PC-9 (cell line): Measurements from ENCODE around the gene WSCD1. TPM values are rescaled to one million over a fixed set of nuclear protein-coding genes. Genes with fewer than 3 reads are reported as not detected.

ENCODE experiments used
- BruUV-seq: library from RNA; stranded (reverse); fragments of 400-500 nt; replicated peaks from 2 replicates; lab custom pipeline; 2021; lab: Mats Ljungman, UMichigan
- CTCF ChIA-PET: fragments of 300-600 bp; sonication (Branson Sonifier 250); formaldehyde crosslinking; loops from one replicate; lab custom pipeline; 2022; ENCODE audit warnings: antibody characterized with exemption; lab: Charles Lee
- POLR2A ChIA-PET: fragments of 300-600 bp; sonication (Branson Sonifier 250); formaldehyde crosslinking; loops from one replicate; lab custom pipeline; 2022; ENCODE audit warnings: antibody characterized with exemption; ENCODE audit not compliant: unreplicated experiment; lab: Charles Lee
- DNase-seq, 2 experiments: peaks; one replicate each; pipeline versions ENCODE4 v3.0.0 to v3.0.0-alpha.2; 2015 to 2022; ENCODE audit warnings: mixed read lengths in 1 of 2
- H2AFZ ChIP-seq: fragments of 200-600 bp; sonication (generic); 2 replicates; pipeline ENCODE4 v1.8.1; 2017; ENCODE audit warnings: antibody characterized with exemption
- H3F3A ChIP-seq: fragments of 200-600 bp; sonication (generic); 2 replicates; pipeline ENCODE4 v1.8.1; 2017; ENCODE audit warnings: antibody characterized with exemption, mild to moderate bottlenecking, low read depth; ENCODE audit not compliant: insufficient read depth
- H3K27ac ChIP-seq: fragments of 200-600 bp; sonication (generic); 2 replicates; pipeline ENCODE4 v1.6.1; 2016; ENCODE audit warnings: mixed run types
- H3K27me3 ChIP-seq: fragments of 200-600 bp; sonication (generic); 2 replicates; pipeline ENCODE4 v1.6.1; 2016; ENCODE audit warnings: low read depth, mixed run types; ENCODE audit not compliant: insufficient read depth
- H3K36me3 ChIP-seq: fragments of 200-600 bp; sonication (generic); 2 replicates; pipeline ENCODE4 v1.6.1; 2016; ENCODE audit warnings: low read depth, mixed run types
- H3K4me1 ChIP-seq: fragments of 200-600 bp; sonication (generic); replicated peaks from 2 replicates; pipeline ENCODE4 v1.6.1; 2016; ENCODE audit warnings: mixed run types; ENCODE audit not compliant: insufficient read depth
- H3K4me2 ChIP-seq: fragments of 200-600 bp; sonication (generic); 2 replicates; pipeline ENCODE4 v1.6.1; 2017; ENCODE audit warnings: mixed run types
- H3K4me3 ChIP-seq: fragments of 200-600 bp; sonication (generic); 2 replicates; pipeline ENCODE4 v1.6.1; 2016; ENCODE audit warnings: mixed run types
- H3K79me2 ChIP-seq: fragments of 200-600 bp; sonication (generic); 2 replicates; pipeline ENCODE4 v1.6.1; 2017; ENCODE audit warnings: low read depth, mixed run types
- H3K9me2 ChIP-seq: fragments of 200-600 bp; sonication (generic); 2 replicates; pipeline ENCODE4 v1.8.1; 2017; ENCODE audit warnings: mild to moderate bottlenecking; ENCODE audit not compliant: insufficient read depth
- H3K9me3 ChIP-seq: fragments of 200-600 bp; sonication (generic); 2 replicates; pipeline ENCODE4 v1.8.1; 2016; ENCODE audit warnings: low read depth; ENCODE audit not compliant: insufficient read depth
- H4K20me1 ChIP-seq: fragments of 200-600 bp; sonication (generic); 2 replicates; pipeline ENCODE4 v1.8.1; 2017; ENCODE audit not compliant: insufficient read depth
- CTCF ChIP-seq: fragments of 200-600 bp; sonication (generic); conservative IDR thresholded peaks from 2 replicates; pipeline ENCODE4 v1.6.1; 2017; ENCODE audit warnings: mixed run types, antibody characterized with exemption, mild to moderate bottlenecking, moderate library complexity
- EZH2 ChIP-seq: fragments of 200-600 bp; sonication (generic); IDR thresholded peaks from 2 replicates; pipeline ENCODE4 v1.8.0; 2017; ENCODE audit warnings: antibody characterized with exemption, low read depth
- intact Hi-C: fragments of 100-400 bp; cut with micrococcal nuclease; formaldehyde crosslinking; loops from one replicate; pipeline ENCODE4 v1.10.0; 2022; ENCODE audit not compliant: unreplicated experiment
- total RNA-seq: library from RNA; stranded (reverse); gene quantifications from 2 replicates; pipeline ENCODE4 v1.2.3, GENCODE V29; 2021

WSCD1 gene
- total RNA-seq, 1 experiment from 2014 or later: not detected

- Histone ChIP-seq H3K79me2 (no peaks in the 10 kb centered on the region), H4K20me1 (0 out of 2 replicates have a peak, but pooled peaks cover 5% of the 10 kb centered on the region), H3K4me3 (no peak overlapping the region), H2AFZ (no peak overlapping the region), H3K27ac (no peak overlapping the region), H3K36me3 (no peaks in the 10 kb centered on the region), H3F3A (no peaks in the 10 kb centered on the region), H3K4me2 (no peak overlapping the region), H3K27me3 (peaks cover 99% of the 10 kb centered on the region), H3K4me1 (no peaks in the 10 kb centered on the region), H3K9me3 (no peaks in the 10 kb centered on the region), H3K9me2 (no peaks in the 10 kb centered on the region)
- POLR2A ChIA-PET: no interaction called here
- TF ChIP-seq EZH2 (no peak), CTCF (no peak)
- no peak for DNase-seq
- intact Hi-C loops: no loop called here
- no TSS peak for BruUV-seq
- CTCF ChIA-PET: no interaction called here
Measured at GRCh38 chr17:6096201-6097004, 26.2 kb downstream of the WSCD1 start.

- no peak for DNase-seq
- H3K79me2 ChIP-seq: no peaks in the 10 kb centered on the region
- ChIA-PET CTCF (no interaction called here), POLR2A (no interaction called here)
- no peaks in the 10 kb centered on the region for H3F3A ChIP-seq
- no peak overlapping the region for H3K4me3 ChIP-seq
- TF ChIP-seq EZH2 (no peak), CTCF (no peak)
- no peak overlapping the region for H3K27ac ChIP-seq
- 0 out of 2 replicates have a peak, but pooled peaks cover 5% of the 10 kb centered on the region for H4K20me1 ChIP-seq
- no peaks in the 10 kb centered on the region for H3K9me3 ChIP-seq
- BruUV-seq: no TSS peak
- H2AFZ ChIP-seq: no peak overlapping the region
- H3K4me2 ChIP-seq: no peak overlapping the region
- H3K36me3 ChIP-seq: no peaks in the 10 kb centered on the region
- H3K9me2 ChIP-seq: no peaks in the 10 kb centered on the region
- intact Hi-C loops: no loop called here
- H3K27me3 ChIP-seq: peaks cover 99% of the 10 kb centered on the region
- no peaks in the 10 kb centered on the region for H3K4me1 ChIP-seq
Measured at GRCh38 chr17:6097005-6097279, 26.8 kb downstream of the WSCD1 start.

- no peak overlapping the region for H3K4me2 ChIP-seq
- H3K27ac ChIP-seq: no peak overlapping the region
Measured at GRCh38 chr17:6098050-6098822, 28.1 kb downstream of the WSCD1 start.

More at GRCh38 chr17:6098050-6098822, 28.1 kb downstream of the WSCD1 start:
- H3K27me3 ChIP-seq: peaks cover 96% of the 10 kb centered on the region
- no peak overlapping the region for H2AFZ ChIP-seq
- no peaks in the 10 kb centered on the region for H3F3A ChIP-seq
- no peaks in the 10 kb centered on the region for H3K9me2 ChIP-seq
- POLR2A ChIA-PET: no interaction called here
- H3K36me3 ChIP-seq: no peaks in the 10 kb centered on the region
- CTCF ChIA-PET: no interaction called here
- TF ChIP-seq EZH2 (no peak), CTCF (no peak)
- no TSS peak for BruUV-seq
- intact Hi-C loops: no loop called here
- H4K20me1 ChIP-seq: 0 out of 2 replicates have a peak, but pooled peaks cover 5% of the 10 kb centered on the region
- no peak overlapping the region for H3K4me3 ChIP-seq
- no peak for DNase-seq
- H3K9me3 ChIP-seq: no peaks in the 10 kb centered on the region
- H3K79me2 ChIP-seq: no peaks in the 10 kb centered on the region
- no peaks in the 10 kb centered on the region for H3K4me1 ChIP-seq
